Glomerular endothelial cell (primary cell): Measurements from ENCODE around the gene DICER1. TPM values are rescaled to one million over a fixed set of nuclear protein-coding genes. Genes with fewer than 3 reads are reported as not detected.

Experiments used
- DNase-seq: peaks from one replicate; pipeline ENCODE4 v3.0.0-alpha.2; 2011; ENCODE audit warnings: low read depth, low spot score; ENCODE audit errors: extremely low read depth
- total RNA-seq: library from RNA; depleted of rRNA; stranded (reverse); fragments of >200 nt; gene quantifications from 2 replicates; pipeline ENCODE4 v1.2.3, GENCODE V29; 2015

DICER1 gene
- total RNA-seq, 1 donor from 2014 or later, result 46.7 TPM

- DNase-seq, result no peak
Measured at GRCh38 chr14:95095996-95096395, 61.3 kb downstream of the DICER1 start.

- no peak for DNase-seq
Measured at GRCh38 chr14:95092723-95093122, 64.6 kb downstream of the DICER1 start.

- DNase-seq, result no peak
Measured at GRCh38 chr14:95091581-95091980, 65.7 kb downstream of the DICER1 start.

- no peak for DNase-seq
Measured at GRCh38 chr14:95088665-95089064, 68.7 kb downstream of the DICER1 start.

- no peak for DNase-seq
Measured at GRCh38 chr14:95087619-95088018, 69.7 kb downstream of the DICER1 start.

- DNase-seq, result no peak
Measured at GRCh38 chr14:95085321-95085720, 72.0 kb downstream of the DICER1 start.

GRCh38 chr14:95078867-95079266 lies 78.5 kb downstream of the DICER1 start:
- DNase-seq, result no peak

GRCh38 chr14:95077345-95077744 lies 80.0 kb downstream of the DICER1 start:
- no peak for DNase-seq

- DNase-seq, result no peak
Measured at GRCh38 chr14:95075789-95076188, 81.5 kb downstream of the DICER1 start.

- DNase-seq, result no peak
Measured at GRCh38 chr14:95073947-95074346, 83.4 kb downstream of the DICER1 start.

GRCh38 chr14:95072310-95072905 lies 84.9 kb downstream of the DICER1 start:
- DNase-seq, result no peak

GRCh38 chr14:95071649-95072280 lies 85.6 kb downstream of the DICER1 start:
- no peak for DNase-seq

- no peak for DNase-seq
Measured at GRCh38 chr14:95070748-95071435, 86.4 kb downstream of the DICER1 start.

- no peak for DNase-seq
Measured at GRCh38 chr14:95069547-95069946, 87.8 kb downstream of the DICER1 start.

- no peak for DNase-seq
Measured at GRCh38 chr14:95069018-95069417, 88.3 kb downstream of the DICER1 start.

GRCh38 chr14:95068521-95068920 lies 88.8 kb downstream of the DICER1 start:
- no peak for DNase-seq

GRCh38 chr14:95068080-95068479 lies 89.2 kb downstream of the DICER1 start:
- no peak for DNase-seq

- DNase-seq, result no peak
Measured at GRCh38 chr14:95067526-95067925, 89.8 kb downstream of the DICER1 start.

GRCh38 chr14:95066427-95066986 lies 90.8 kb downstream of the DICER1 start:
- DNase-seq, result no peak

- DNase-seq, result no peak
Measured at GRCh38 chr14:95065411-95065810, 91.9 kb downstream of the DICER1 start.

GRCh38 chr14:95064734-95065133 lies 92.6 kb downstream of the DICER1 start:
- DNase-seq, result no peak

- DNase-seq, result no peak
Measured at GRCh38 chr14:95064256-95064655, 93.1 kb downstream of the DICER1 start.
